Adrenal gland (tissue), 12 donors: ENCODE data around the gene SCNM1. TPM values are rescaled to one million over a fixed set of nuclear protein-coding genes. Genes with fewer than 3 reads are reported as not detected.

Experiments
- DNase-seq, 7 donors: peaks; one replicate each; pipeline ENCODE4 v3.0.0-alpha.2; 2019 to 2020
- H3K27ac ChIP-seq, 5 donors: fragments of 200-600 bp; sonication (generic) in 4 of 5; 1 replicate in 3 of 5; 2 replicates in 2 of 5; pipeline versions ENCODE4 v1.5.1 to v1.8.0; 2016 to 2020; ENCODE audit warnings: mild to moderate bottlenecking in 1 of 5
- H3K27me3 ChIP-seq: fragments of 200-600 bp; 2 replicates; pipeline ENCODE4 v1.8.0; 2021
- H3K36me3 ChIP-seq, 2 donors: fragments of 200-600 bp; replicated peaks in 1 of 2; 1 replicate in 1 of 2; 2 replicates in 1 of 2; pipeline versions ENCODE4 v1.5.1 to v1.8.0; 2018 to 2022
- H3K4me1 ChIP-seq, 2 donors: fragments of 200-600 bp; replicated peaks in 1 of 2; 1 replicate in 1 of 2; 2 replicates in 1 of 2; pipeline versions ENCODE4 v1.5.1 to v1.8.0; 2018 to 2021
- H3K4me3 ChIP-seq, 4 donors: fragments of 200-600 bp; sonication (generic) in 3 of 4; one replicate each; pipeline ENCODE4 v1.5.1; 2016 to 2018
- H3K9me3 ChIP-seq, 3 donors: fragments of 200-600 bp; sonication (generic) in 1 of 3; replicated peaks in 1 of 3; 1 replicate in 2 of 3; 2 replicates in 1 of 3; pipeline versions ENCODE4 v1.5.1 to v1.8.0; 2016 to 2021
- CTCF ChIP-seq, 6 experiments: fragments of 450-650 bp in 4 of 6; fragments of 200-600 bp in 2 of 6; sonication (generic) in 1 of 6; IDR thresholded peaks; 1 replicate in 5 of 6; 2 replicates in 1 of 6; pipeline versions ENCODE4 v1.5.1 to v1.8.0; 2016 to 2021; ENCODE audit warnings: antibody characterized with exemption in 6 of 6, mild to moderate bottlenecking in 2 of 6, moderate library complexity in 1 of 6
- POLR2A ChIP-seq, 2 donors: fragments of 450-650 bp; IDR thresholded peaks; one replicate each; pipeline ENCODE4 v1.6.1; 2017; ENCODE audit warnings: antibody characterized with exemption in 2 of 2, mild to moderate bottlenecking in 2 of 2, moderate library complexity in 1 of 2
- WGBS, 4 donors: extraction: QIAGEN DNeasy Blood & Tissue Kit in 2 of 4; methylation state at CpG; one replicate each; pipeline versions ENCODE4 v1.1.5 to v1.1.7; 2013 to 2017; 5-methylcytosine and 5-hydroxymethylcytosine counted together
- intact Hi-C, 2 donors: fragments of 100-400 bp; cut with DNase I; formaldehyde crosslinking; loops; one replicate each; pipeline versions ENCODE4 v1.14.1 to v1.15.0; 2022 to 2023
- polyA plus RNA-seq, 3 donors: library from polyadenylated mRNA; stranded (reverse); fragments of 200-250 nt in 2 of 3; fragments of 350-450 nt in 1 of 3; fragmentation: Illumina TruSeq in 1 of 3; extraction: RNeasy Lipid Tissue Mini Kit (QIAGEN cat#74804) in 1 of 3; gene quantifications; one replicate each; pipeline ENCODE4 v1.2.3, GENCODE V29; 2013 to 2014
- total RNA-seq, 9 donors: library from RNA; depleted of rRNA in 4 of 9; stranded (reverse); fragments of >200 nt in 4 of 9; fragments of 120-200 nt in 1 of 9; fragmentation: NEBNext Ultra II Directional in 1 of 9; extraction: Animal tissue kit (Norgen Biotek cat#: 25700) in 1 of 9; gene quantifications; one replicate each; pipeline versions ENCODE4 v1.1.0 to v1.2.4, GENCODE V29; 2013 to 2023
- donor health status: healthy with polysubstance abuse.
- donor health status: Bipolar disorder and iron deficiency.
- donor health status: DM: yes; HTN: yes; CAD: no.
- donor health status: DM: no; HTN: no; CAD: no.
- donor health status: DM: no; HTN: no; CAD: no.
- donor health status: DM: yes; HTN: yes; CAD: no.

The SCNM1 gene
- total and polyA plus RNA-seq, 12 donors, result 16.4 to 89.0 (median 36.6) TPM

GRCh38 chr1:151157067-151157531, 8.8 kb upstream of the SCNM1 start:
- intact Hi-C loops, result loop anchor here in 1 of 2 donors (5.0 to 10.0 kb wide), 2 partner anchors 60 to 132 kb away; no protein-coding TSS in a partner anchor
- Histone ChIP-seq H3K36me3 (peaks cover 0 to 49% of the 10 kb centered on the region in 2 donors), H3K4me3 (peak overlapping the region in 1 of 4 donors; percentile 30), H3K4me1 (no peaks in the 10 kb centered on the region), H3K27me3 (no peaks in the 10 kb centered on the region), H3K9me3 (no peaks in the 10 kb centered on the region), H3K27ac (peak overlapping the region in 1 of 5 donors; percentile 50)
- TF ChIP-seq CTCF (IDR thresholded peaks at IDR 0.05) (no peak), POLR2A (IDR thresholded peaks at IDR 0.05) (no peak)
- 69 to 77% (median 73%) methylated on average over 6 of the region's 6 CpGs for WGBS, 4 donors
- DNase-seq, result peak in 1 of 7 donors; percentile 15

- DNase-seq, result no peak
- Histone ChIP-seq H3K27ac (peak overlapping the region in 1 of 5 donors; percentile 8), H3K27me3 (no peaks in the 10 kb centered on the region), H3K4me3 (peak overlapping the region in 1 of 4 donors; percentile 30), H3K9me3 (no peaks in the 10 kb centered on the region), H3K36me3 (peaks cover 0 to 49% of the 10 kb centered on the region in 2 donors), H3K4me1 (no peaks in the 10 kb centered on the region)
- intact Hi-C loops, result loop anchor here in 1 of 2 donors (5.0 to 10.0 kb wide), 2 partner anchors 61 to 134 kb away; no protein-coding TSS in a partner anchor
- no peak for TF ChIP-seq POLR2A (IDR thresholded peaks at IDR 0.05)
- TF ChIP-seq CTCF (IDR thresholded peaks at IDR 0.05), result no peak
- WGBS, 4 donors, result 63 to 80% (median 73%) methylated on average over 5 of the region's 5 CpGs
These were observed 7.6 kb upstream of the SCNM1 start for GRCh38 chr1:151158326-151158725.

DNA sequence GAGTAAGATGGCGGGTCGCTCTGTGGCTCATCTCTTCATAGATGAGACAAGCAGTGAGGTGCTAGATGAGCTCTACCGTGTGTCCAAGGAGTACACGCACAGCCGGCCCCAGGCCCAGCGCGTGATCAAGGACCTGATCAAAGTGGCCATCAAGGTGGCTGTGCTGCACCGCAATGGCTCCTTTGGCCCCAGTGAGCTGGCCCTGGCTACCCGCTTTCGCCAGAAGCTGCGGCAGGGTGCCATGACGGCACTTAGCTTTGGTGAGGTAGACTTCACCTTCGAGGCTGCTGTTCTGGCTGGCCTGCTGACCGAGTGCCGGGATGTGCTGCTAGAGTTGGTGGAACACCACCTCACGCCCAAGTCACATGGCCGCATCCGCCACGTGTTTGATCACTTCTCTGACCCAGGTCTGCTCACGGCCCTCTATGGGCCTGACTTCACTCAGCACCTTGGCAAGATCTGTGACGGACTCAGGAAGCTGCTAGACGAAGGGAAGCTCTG, 7.1 kb upstream of the SCNM1 start:
- H3K9me3 ChIP-seq, result no peaks in the 10 kb centered on the region
- no peaks in the 10 kb centered on the region for H3K27me3 ChIP-seq
- WGBS, 4 donors, result 82 to 87% (median 85%) methylated on average over 12 to 22 of the region's 22 CpGs
- no peak overlapping the region for H3K4me3 ChIP-seq
- no peaks in the 10 kb centered on the region for H3K4me1 ChIP-seq
- TF ChIP-seq CTCF (IDR thresholded peaks at IDR 0.05) (no peak), POLR2A (IDR thresholded peaks at IDR 0.05) (no peak)
- H3K27ac ChIP-seq, result peak overlapping the region in 2 of 5 donors; percentile 8 to 69
- H3K36me3 ChIP-seq, result peaks cover 0 to 49% of the 10 kb centered on the region in 2 donors
- intact Hi-C loops, result loop anchor here in 1 of 2 donors (5.0 to 10.0 kb wide), 2 partner anchors 62 to 134 kb away; no protein-coding TSS in a partner anchor
- DNase-seq, result no peak

DNA sequence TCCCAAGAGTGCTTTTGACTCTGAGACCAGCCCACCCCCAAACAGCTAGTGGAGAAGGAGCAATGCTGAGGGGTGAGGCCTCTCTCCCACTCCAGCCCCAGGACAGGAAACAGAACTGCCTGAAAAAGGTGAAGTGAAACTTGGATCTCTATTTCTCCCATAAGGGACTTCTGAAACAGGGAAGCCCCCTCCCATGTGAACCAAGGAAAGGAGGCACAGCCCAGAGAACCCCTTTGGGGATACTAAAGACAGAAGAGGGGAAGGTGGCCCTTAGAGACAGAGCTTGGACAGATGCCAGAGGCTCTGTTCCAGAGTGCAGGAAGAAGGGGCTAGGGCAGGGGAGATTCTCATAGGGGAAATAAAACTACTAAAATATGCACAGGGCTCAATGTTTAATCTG, 6.6 kb upstream of the SCNM1 start:
- Histone ChIP-seq H3K9me3 (no peaks in the 10 kb centered on the region), H3K4me1 (peaks cover under 1 to 5% of the 10 kb centered on the region in 2 donors), H3K27ac (peak overlapping the region in 1 of 5 donors; percentile 69), H3K27me3 (no peaks in the 10 kb centered on the region), H3K4me3 (no peak overlapping the region), H3K36me3 (peaks cover 0 to 49% of the 10 kb centered on the region in 2 donors)
- intact Hi-C loops, result loop anchor here in 1 of 2 donors (5.0 to 10.0 kb wide), 2 partner anchors 62 to 135 kb away; no protein-coding TSS in a partner anchor
- no peak for DNase-seq
- TF ChIP-seq CTCF (IDR thresholded peaks at IDR 0.05) (no peak), POLR2A (IDR thresholded peaks at IDR 0.05) (no peak)
